Measurements from ENCODE around the gene ZFP36L2.
A peak's percentile ranks its signal among the peaks of the same experiment; 100 is the strongest.

The ZFP36L2 gene

GRCh38 chr2:43266711-43267111, 40.3 kb upstream of the ZFP36L2 start:
- Histone ChIP-seq H3K4me3 (ENCODE audit: low read depth, low read length) (no peak overlapping the region), H3K4me1 (ENCODE audit: control insufficient read depth, insufficient read depth, low read length, unreplicated experiment) (peaks cover 25% of the 10 kb centered on the region), H3K79me2 (ENCODE audit: control insufficient read depth, insufficient read depth, low read length, unreplicated experiment) (no peaks in the 10 kb centered on the region), H2AFZ (ENCODE audit: low read length, unreplicated experiment) (no peak overlapping the region), H3K27me3 (ENCODE audit: insufficient read depth, low read length) (no peaks in the 10 kb centered on the region), H3K36me3 (ENCODE audit: insufficient read depth, low read length) (peaks cover 3% of the 10 kb centered on the region; the same call in 1 of the 2 replicates), H3K27ac (ENCODE audit: low read depth, low read length) (no peak overlapping the region)

- no peak overlapping the region for H3K27ac ChIP-seq (ENCODE audit: low read depth, low read length)
- no peak overlapping the region for H3K4me3 ChIP-seq (ENCODE audit: low read depth, low read length)
- H3K36me3 ChIP-seq (ENCODE audit: insufficient read depth, low read length), result peaks cover 3% of the 10 kb centered on the region; the same call in 1 of the 2 replicates
- H3K4me1 ChIP-seq (ENCODE audit: control insufficient read depth, insufficient read depth, low read length, unreplicated experiment), result peaks cover 23% of the 10 kb centered on the region
- no peak overlapping the region for H2AFZ ChIP-seq (ENCODE audit: low read length, unreplicated experiment)
- H3K27me3 ChIP-seq (ENCODE audit: insufficient read depth, low read length), result no peaks in the 10 kb centered on the region
- no peaks in the 10 kb centered on the region for H3K79me2 ChIP-seq (ENCODE audit: control insufficient read depth, insufficient read depth, low read length, unreplicated experiment)
Measured at GRCh38 chr2:43265421-43265820, 39.0 kb upstream of the ZFP36L2 start.

GRCh38 chr2:43265001-43265400, 38.6 kb upstream of the ZFP36L2 start:
- no peak overlapping the region for H2AFZ ChIP-seq (ENCODE audit: low read length, unreplicated experiment)
- no peak overlapping the region for H3K27ac ChIP-seq (ENCODE audit: low read depth, low read length)
- no peak overlapping the region for H3K4me3 ChIP-seq (ENCODE audit: low read depth, low read length)
- H3K27me3 ChIP-seq (ENCODE audit: insufficient read depth, low read length), result no peaks in the 10 kb centered on the region
- H3K4me1 ChIP-seq (ENCODE audit: control insufficient read depth, insufficient read depth, low read length, unreplicated experiment), result peaks cover 19% of the 10 kb centered on the region
- no peaks in the 10 kb centered on the region for H3K79me2 ChIP-seq (ENCODE audit: control insufficient read depth, insufficient read depth, low read length, unreplicated experiment)
- peaks cover 3% of the 10 kb centered on the region; the same call in 1 of the 2 replicates for H3K36me3 ChIP-seq (ENCODE audit: insufficient read depth, low read length)

- H3K79me2 ChIP-seq (ENCODE audit: control insufficient read depth, insufficient read depth, low read length, unreplicated experiment), result no peaks in the 10 kb centered on the region
- H3K27me3 ChIP-seq (ENCODE audit: insufficient read depth, low read length), result no peaks in the 10 kb centered on the region
- H2AFZ ChIP-seq (ENCODE audit: low read length, unreplicated experiment), result no peak overlapping the region
- no peak overlapping the region for H3K4me3 ChIP-seq (ENCODE audit: low read depth, low read length)
- peaks cover 3% of the 10 kb centered on the region; the same call in 1 of the 2 replicates for H3K36me3 ChIP-seq (ENCODE audit: insufficient read depth, low read length)
- peaks cover under 1% of the 10 kb centered on the region for H3K4me1 ChIP-seq (ENCODE audit: control insufficient read depth, insufficient read depth, low read length, unreplicated experiment)
- no peak overlapping the region for H3K27ac ChIP-seq (ENCODE audit: low read depth, low read length)
Measured at GRCh38 chr2:43262951-43263350, 36.5 kb upstream of the ZFP36L2 start.

- Histone ChIP-seq H3K79me2 (ENCODE audit: control insufficient read depth, insufficient read depth, low read length, unreplicated experiment) (no peaks in the 10 kb centered on the region), H3K27ac (ENCODE audit: low read depth, low read length) (no peak overlapping the region), H3K4me1 (ENCODE audit: control insufficient read depth, insufficient read depth, low read length, unreplicated experiment) (no peaks in the 10 kb centered on the region), H2AFZ (ENCODE audit: low read length, unreplicated experiment) (no peak overlapping the region), H3K4me3 (ENCODE audit: low read depth, low read length) (no peak overlapping the region), H3K27me3 (ENCODE audit: insufficient read depth, low read length) (no peaks in the 10 kb centered on the region), H3K36me3 (ENCODE audit: insufficient read depth, low read length) (peaks cover 3% of the 10 kb centered on the region; the same call in 1 of the 2 replicates)
Measured at GRCh38 chr2:43262239-43262638, 35.8 kb upstream of the ZFP36L2 start.

- peaks cover 3% of the 10 kb centered on the region; the same call in 1 of the 2 replicates for H3K36me3 ChIP-seq (ENCODE audit: insufficient read depth, low read length)
- H3K4me1 ChIP-seq (ENCODE audit: control insufficient read depth, insufficient read depth, low read length, unreplicated experiment), result no peaks in the 10 kb centered on the region
- H3K4me3 ChIP-seq (ENCODE audit: low read depth, low read length), result no peak overlapping the region
- H3K27ac ChIP-seq (ENCODE audit: low read depth, low read length), result no peak overlapping the region
- H3K27me3 ChIP-seq (ENCODE audit: insufficient read depth, low read length), result no peaks in the 10 kb centered on the region
- H2AFZ ChIP-seq (ENCODE audit: low read length, unreplicated experiment), result no peak overlapping the region
- H3K79me2 ChIP-seq (ENCODE audit: control insufficient read depth, insufficient read depth, low read length, unreplicated experiment), result no peaks in the 10 kb centered on the region
Measured at GRCh38 chr2:43259512-43259911, 33.1 kb upstream of the ZFP36L2 start.

GRCh38 chr2:43258547-43259156, 32.2 kb upstream of the ZFP36L2 start:
- no peaks in the 10 kb centered on the region for H3K27me3 ChIP-seq (ENCODE audit: insufficient read depth, low read length)
- no peak overlapping the region for H2AFZ ChIP-seq (ENCODE audit: low read length, unreplicated experiment)
- no peaks in the 10 kb centered on the region for H3K79me2 ChIP-seq (ENCODE audit: control insufficient read depth, insufficient read depth, low read length, unreplicated experiment)
- H3K4me1 ChIP-seq (ENCODE audit: control insufficient read depth, insufficient read depth, low read length, unreplicated experiment), result no peaks in the 10 kb centered on the region
- H3K4me3 ChIP-seq (ENCODE audit: low read depth, low read length), result no peak overlapping the region
- peaks cover 3% of the 10 kb centered on the region; the same call in 1 of the 2 replicates for H3K36me3 ChIP-seq (ENCODE audit: insufficient read depth, low read length)
- no peak overlapping the region for H3K27ac ChIP-seq (ENCODE audit: low read depth, low read length)

- H3K4me1 ChIP-seq (ENCODE audit: control insufficient read depth, insufficient read depth, low read length, unreplicated experiment), result peaks cover 8% of the 10 kb centered on the region
- H3K27me3 ChIP-seq (ENCODE audit: insufficient read depth, low read length), result no peaks in the 10 kb centered on the region
- no peak overlapping the region for H2AFZ ChIP-seq (ENCODE audit: low read length, unreplicated experiment)
- no peaks in the 10 kb centered on the region for H3K79me2 ChIP-seq (ENCODE audit: control insufficient read depth, insufficient read depth, low read length, unreplicated experiment)
- H3K27ac ChIP-seq (ENCODE audit: low read depth, low read length), result no peak overlapping the region
- H3K36me3 ChIP-seq (ENCODE audit: insufficient read depth, low read length), result no peaks in the 10 kb centered on the region
- H3K4me3 ChIP-seq (ENCODE audit: low read depth, low read length), result no peak overlapping the region
Measured at GRCh38 chr2:43255296-43255910, 29.0 kb upstream of the ZFP36L2 start.

- Histone ChIP-seq H3K36me3 (ENCODE audit: insufficient read depth, low read length) (0 out of 2 replicates have a peak, but pooled peaks cover 3% of the 10 kb centered on the region), H3K79me2 (ENCODE audit: control insufficient read depth, insufficient read depth, low read length, unreplicated experiment) (no peaks in the 10 kb centered on the region), H3K27me3 (ENCODE audit: insufficient read depth, low read length) (no peaks in the 10 kb centered on the region), H2AFZ (ENCODE audit: low read length, unreplicated experiment) (no peak overlapping the region), H3K4me1 (ENCODE audit: control insufficient read depth, insufficient read depth, low read length, unreplicated experiment) (peaks cover 8% of the 10 kb centered on the region), H3K27ac (ENCODE audit: low read depth, low read length) (no peak overlapping the region), H3K4me3 (ENCODE audit: low read depth, low read length) (no peak overlapping the region)
Measured at GRCh38 chr2:43254331-43254730, 27.9 kb upstream of the ZFP36L2 start.

- H3K27me3 ChIP-seq (ENCODE audit: insufficient read depth, low read length), result no peaks in the 10 kb centered on the region
- H3K79me2 ChIP-seq (ENCODE audit: control insufficient read depth, insufficient read depth, low read length, unreplicated experiment), result no peaks in the 10 kb centered on the region
- no peak overlapping the region for H2AFZ ChIP-seq (ENCODE audit: low read length, unreplicated experiment)
- 0 out of 2 replicates have a peak, but pooled peaks cover 3% of the 10 kb centered on the region for H3K36me3 ChIP-seq (ENCODE audit: insufficient read depth, low read length)
- H3K4me1 ChIP-seq (ENCODE audit: control insufficient read depth, insufficient read depth, low read length, unreplicated experiment), result peaks cover 8% of the 10 kb centered on the region
- H3K4me3 ChIP-seq (ENCODE audit: low read depth, low read length), result no peak overlapping the region
- peak overlapping the region; percentile 41; the same call in 1 of the 2 replicates for H3K27ac ChIP-seq (ENCODE audit: low read depth, low read length)
Measured at GRCh38 chr2:43251171-43251731, 24.8 kb upstream of the ZFP36L2 start.

GRCh38 chr2:43250015-43250414, 23.6 kb upstream of the ZFP36L2 start:
- no peak overlapping the region for H3K4me3 ChIP-seq (ENCODE audit: low read depth, low read length)
- H3K27ac ChIP-seq (ENCODE audit: low read depth, low read length), result no peak overlapping the region
- H3K36me3 ChIP-seq (ENCODE audit: insufficient read depth, low read length), result 0 out of 2 replicates have a peak, but pooled peaks cover 3% of the 10 kb centered on the region
- no peak overlapping the region for H2AFZ ChIP-seq (ENCODE audit: low read length, unreplicated experiment)
- H3K4me1 ChIP-seq (ENCODE audit: control insufficient read depth, insufficient read depth, low read length, unreplicated experiment), result peaks cover 8% of the 10 kb centered on the region
- no peaks in the 10 kb centered on the region for H3K79me2 ChIP-seq (ENCODE audit: control insufficient read depth, insufficient read depth, low read length, unreplicated experiment)
- no peaks in the 10 kb centered on the region for H3K27me3 ChIP-seq (ENCODE audit: insufficient read depth, low read length)

Data from ACC112 (cell line).